GM12878 (cell line): Measurements from ENCODE around the gene MPHOSPH8. TPM values are rescaled to one million over a fixed set of nuclear protein-coding genes. Genes with fewer than 3 reads are reported as not detected.
A peak's percentile ranks its signal among the peaks of the same experiment; 100 is the strongest.

Experiments used
- BMI1 ChIP-seq: fragments of 450-650 bp; IDR thresholded peaks from 2 replicates; pipeline ENCODE4 v1.6.1; 2016; ENCODE audit warnings: mild to moderate bottlenecking, moderate library complexity, borderline replicate concordance
- CBFB ChIP-seq: IDR thresholded peaks from 2 replicates; pipeline ENCODE4 v1.6.1; 2016; ENCODE audit warnings: antibody characterized with exemption, low read depth
- CBX5 ChIP-seq: sonication (generic); IDR thresholded peaks from 2 replicates; pipeline ENCODE4 v1.6.1; 2016; ENCODE audit warnings: low read depth, moderate library complexity, mild to moderate bottlenecking, inconsistent platforms
- EGR1 ChIP-seq, 2 experiments: IDR thresholded peaks; 1 replicate in 1 of 2; 2 replicates in 1 of 2; pipeline ENCODE4 v1.6.1; 2011 to 2012; ENCODE audit warnings: low read depth in 2 of 2, low read length in 2 of 2, borderline replicate concordance in 1 of 2, mild to moderate bottlenecking in 1 of 2, moderate library complexity in 1 of 2
- FOXK2 ChIP-seq: fragments of 450-650 bp; IDR thresholded peaks from 2 replicates; pipeline ENCODE4 v1.6.1; 2017; ENCODE audit warnings: mild to moderate bottlenecking, moderate library complexity
- FOXM1 ChIP-seq: IDR thresholded peaks from 2 replicates; pipeline ENCODE4 v1.6.1; 2012; ENCODE audit warnings: low read depth, mild to moderate bottlenecking, inconsistent platforms, low read length, moderate library complexity
- HCFC1 ChIP-seq: fragments of 150-350 bp; IDR thresholded peaks from 2 replicates; pipeline ENCODE4 v1.6.1; 2014; ENCODE audit warnings: low read length
- LARP7 ChIP-seq: fragments of 450-650 bp; IDR thresholded peaks from 2 replicates; pipeline ENCODE4 v1.6.1; 2017; ENCODE audit warnings: mild to moderate bottlenecking
- MEF2B ChIP-seq: fragments of 450-650 bp; IDR thresholded peaks from 2 replicates; pipeline ENCODE4 v1.6.1; 2018; ENCODE audit warnings: mild to moderate bottlenecking, moderate library complexity; ENCODE audit not compliant: partially characterized antibody, poor library complexity, severe bottlenecking
- MTA3 ChIP-seq: IDR thresholded peaks from 2 replicates; pipeline ENCODE4 v1.6.1; 2012; ENCODE audit warnings: low read length, inconsistent platforms, borderline replicate concordance
- MXI1 ChIP-seq: fragments of 150-350 bp; IDR thresholded peaks from 2 replicates; pipeline ENCODE4 v1.6.1; 2011; ENCODE audit warnings: low read depth, mild to moderate bottlenecking, inconsistent platforms, low read length, improper control_type of control experiment
- MYB ChIP-seq: fragments of 150-350 bp; IDR thresholded peaks from 2 replicates; pipeline ENCODE4 v1.6.1; 2014; ENCODE audit warnings: mild to moderate bottlenecking, low read depth, low read length, borderline replicate concordance
- NFIC ChIP-seq: IDR thresholded peaks from 2 replicates; pipeline ENCODE4 v1.6.1; 2012; ENCODE audit warnings: low read depth, mild to moderate bottlenecking, inconsistent platforms, low read length, moderate library complexity
- NR2C2 ChIP-seq: IDR thresholded peaks from 2 replicates; pipeline ENCODE4 v1.6.1; 2011; ENCODE audit warnings: borderline replicate concordance, low read depth; ENCODE audit not compliant: control insufficient read depth, insufficient read length
- POU2F2 ChIP-seq: IDR thresholded peaks from 3 replicates; pipeline ENCODE4 v1.6.1; 2011; ENCODE audit warnings: low read depth, mild to moderate bottlenecking, low read length, borderline replicate concordance
- RAD21 ChIP-seq: IDR thresholded peaks from 2 replicates; pipeline ENCODE4 v1.6.1; 2011; ENCODE audit warnings: mild to moderate bottlenecking, low read depth, low read length, moderate library complexity; ENCODE audit not compliant: insufficient read depth
- RCOR1 ChIP-seq: conservative IDR thresholded peaks from 2 replicates; pipeline ENCODE4 v1.6.1; 2012; ENCODE audit warnings: low read depth, low read length, improper control_type of control experiment
- RFX5 ChIP-seq: IDR thresholded peaks from 2 replicates; pipeline ENCODE4 v1.6.1; 2011; ENCODE audit warnings: low read depth, low read length, improper control_type of control experiment
- STAT1 ChIP-seq: fragments of 450-650 bp; conservative IDR thresholded peaks from 2 replicates; pipeline ENCODE4 v1.6.1; 2014; ENCODE audit warnings: antibody characterized with exemption, mild to moderate bottlenecking
- TBL1XR1 ChIP-seq: IDR thresholded peaks from 2 replicates; pipeline ENCODE4 v1.6.1; 2012; ENCODE audit warnings: low read depth, low read length, improper control_type of control experiment
- ZNF217 ChIP-seq: fragments of 450-650 bp; IDR thresholded peaks from 2 replicates; pipeline ENCODE4 v1.6.1; 2017; ENCODE audit warnings: antibody characterized with exemption, mild to moderate bottlenecking
- polyA plus RNA-seq, 11 experiments: library from polyadenylated mRNA; depleted of rRNA in 4 of 11; unstranded in 6 of 11; stranded (reverse) in 5 of 11; fragments of >200 nt; fragmentation: Nextera tagmentation in 4 of 11; fragmentation: Illumina TruSeq in 1 of 11; extraction: Ambion mirVana in 4 of 11; extraction: Trizol in 1 of 11; gene quantifications; 1 replicate in 1 of 11; 2 replicates in 10 of 11; pipeline versions ENCODE4 v1.2.1 to v1.2.3, GENCODE V29; 2011 to 2016; ENCODE audit warnings: inconsistent platforms in 2 of 11, missing spikeins in 2 of 11, low read depth in 1 of 11
- total RNA-seq, 4 experiments: library from RNA; depleted of rRNA in 3 of 4; stranded (reverse); fragments of >200 nt in 3 of 4; fragmentation: Illumina TruSeq in 1 of 4; extraction: Trizol in 1 of 4; gene quantifications; 2 replicates each; pipeline versions ENCODE4 v1.2.1 to v1.2.3, GENCODE V29; 2013 to 2021
- TF ChIP-seq, protein P1 (sequence below): IDR thresholded peaks from 2 replicates; pipeline ENCODE4 v1.6.1; 2012; ENCODE audit warnings: improper control_type of control experiment, low read depth, low read length; ENCODE audit not compliant: insufficient replicate concordance
- TF ChIP-seq, protein P2 (sequence below): IDR thresholded peaks from 2 replicates; pipeline ENCODE4 v1.6.1; 2012; ENCODE audit warnings: low read depth, low read length, improper control_type of control experiment

MPHOSPH8 gene
- total and polyA plus RNA-seq, 10 of the 15 experiments (the other 5 are each of a cell fraction or from before 2014, with no cell fraction given): 15.9 to 34.9 (median 26.9) TPM

DNA sequence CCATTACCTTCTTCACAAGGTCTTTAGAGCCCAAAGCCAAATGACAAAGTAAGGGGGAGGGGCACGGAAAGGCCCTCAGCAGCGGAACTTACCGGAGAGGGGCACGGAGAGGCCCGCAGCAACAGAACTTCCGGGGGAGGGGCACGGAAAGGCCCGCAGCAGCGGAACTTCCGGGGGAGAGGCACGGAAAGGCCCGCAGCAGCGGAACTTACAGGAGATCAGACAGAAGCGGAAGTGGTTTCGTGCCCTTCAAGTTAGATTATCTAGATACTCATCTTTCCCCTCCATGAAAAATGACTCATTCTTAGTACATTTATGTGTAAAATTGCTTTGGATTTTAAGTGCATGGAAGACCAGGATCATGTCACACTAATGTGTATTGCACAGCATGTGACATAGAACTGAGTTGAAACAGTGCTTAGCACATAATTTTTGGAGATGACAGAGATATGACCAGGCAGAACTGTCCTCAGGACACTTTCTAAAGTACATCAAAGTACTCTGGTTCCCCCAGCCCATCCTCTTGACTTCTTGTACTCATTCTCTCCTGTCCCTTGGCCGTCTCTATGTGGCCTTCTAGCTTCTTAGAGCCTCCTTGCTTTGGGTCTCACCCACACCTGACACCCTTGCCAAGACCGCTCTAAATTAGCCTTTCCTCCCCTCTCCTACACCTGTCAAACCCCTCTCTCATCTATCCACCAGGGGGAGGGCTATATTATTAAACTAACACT, 46.4 kb upstream of the MPHOSPH8 start (continued):
- TF ChIP-seq CBFB: peak; percentile 71; the same call in 1 of the 2 replicates
- TF ChIP-seq RCOR1: no peak
- no peak for TF ChIP-seq RFX5
- 0 out of 2 replicates have a peak, but pooled peaks have one; percentile 36 for TF ChIP-seq MXI1
- peak; percentile 25; the same call in 1 of the 2 replicates for TF ChIP-seq RAD21
- TF ChIP-seq FOXM1: no peak
- TF ChIP-seq, protein P1, sequence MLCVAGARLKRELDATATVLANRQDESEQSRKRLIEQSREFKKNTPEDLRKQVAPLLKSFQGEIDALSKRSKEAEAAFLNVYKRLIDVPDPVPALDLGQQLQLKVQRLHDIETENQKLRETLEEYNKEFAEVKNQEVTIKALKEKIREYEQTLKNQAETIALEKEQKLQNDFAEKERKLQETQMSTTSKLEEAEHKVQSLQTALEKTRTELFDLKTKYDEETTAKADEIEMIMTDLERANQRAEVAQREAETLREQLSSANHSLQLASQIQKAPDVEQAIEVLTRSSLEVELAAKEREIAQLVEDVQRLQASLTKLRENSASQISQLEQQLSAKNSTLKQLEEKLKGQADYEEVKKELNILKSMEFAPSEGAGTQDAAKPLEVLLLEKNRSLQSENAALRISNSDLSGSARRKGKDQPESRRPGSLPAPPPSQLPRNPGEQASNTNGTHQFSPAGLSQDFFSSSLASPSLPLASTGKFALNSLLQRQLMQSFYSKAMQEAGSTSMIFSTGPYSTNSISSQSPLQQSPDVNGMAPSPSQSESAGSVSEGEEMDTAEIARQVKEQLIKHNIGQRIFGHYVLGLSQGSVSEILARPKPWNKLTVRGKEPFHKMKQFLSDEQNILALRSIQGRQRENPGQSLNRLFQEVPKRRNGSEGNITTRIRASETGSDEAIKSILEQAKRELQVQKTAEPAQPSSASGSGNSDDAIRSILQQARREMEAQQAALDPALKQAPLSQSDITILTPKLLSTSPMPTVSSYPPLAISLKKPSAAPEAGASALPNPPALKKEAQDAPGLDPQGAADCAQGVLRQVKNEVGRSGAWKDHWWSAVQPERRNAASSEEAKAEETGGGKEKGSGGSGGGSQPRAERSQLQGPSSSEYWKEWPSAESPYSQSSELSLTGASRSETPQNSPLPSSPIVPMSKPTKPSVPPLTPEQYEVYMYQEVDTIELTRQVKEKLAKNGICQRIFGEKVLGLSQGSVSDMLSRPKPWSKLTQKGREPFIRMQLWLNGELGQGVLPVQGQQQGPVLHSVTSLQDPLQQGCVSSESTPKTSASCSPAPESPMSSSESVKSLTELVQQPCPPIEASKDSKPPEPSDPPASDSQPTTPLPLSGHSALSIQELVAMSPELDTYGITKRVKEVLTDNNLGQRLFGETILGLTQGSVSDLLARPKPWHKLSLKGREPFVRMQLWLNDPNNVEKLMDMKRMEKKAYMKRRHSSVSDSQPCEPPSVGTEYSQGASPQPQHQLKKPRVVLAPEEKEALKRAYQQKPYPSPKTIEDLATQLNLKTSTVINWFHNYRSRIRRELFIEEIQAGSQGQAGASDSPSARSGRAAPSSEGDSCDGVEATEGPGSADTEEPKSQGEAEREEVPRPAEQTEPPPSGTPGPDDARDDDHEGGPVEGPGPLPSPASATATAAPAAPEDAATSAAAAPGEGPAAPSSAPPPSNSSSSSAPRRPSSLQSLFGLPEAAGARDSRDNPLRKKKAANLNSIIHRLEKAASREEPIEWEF: no peak
- TF ChIP-seq POU2F2: peak; percentile 18; the same call in 1 of the 3 replicates
- no peak for TF ChIP-seq BMI1
- TF ChIP-seq EGR1 (IDR thresholded peaks at IDR 0.05; ENCODE audit: borderline replicate concordance in 1 of 2, low read depth in 2 of 2, low read length in 2 of 2): peak in 1 of 2 experiments; percentile 59; a peak in 1 of 3 replicates
- no peak for TF ChIP-seq MYB
- TF ChIP-seq HCFC1: no peak; the same call in 1 of the 2 replicates
- no peak for TF ChIP-seq FOXK2
- TF ChIP-seq NFIC: peak; percentile 16; the same call in 1 of the 2 replicates
- TF ChIP-seq TBL1XR1: peak; percentile 69; the same call in 1 of the 2 replicates
- TF ChIP-seq MTA3: no peak
- no peak for TF ChIP-seq CBX5
- no peak for TF ChIP-seq STAT1
- 0 out of 2 replicates have a peak, but pooled peaks have one; percentile 31 for TF ChIP-seq LARP7
- TF ChIP-seq MEF2B: no peak
- TF ChIP-seq, protein P2, sequence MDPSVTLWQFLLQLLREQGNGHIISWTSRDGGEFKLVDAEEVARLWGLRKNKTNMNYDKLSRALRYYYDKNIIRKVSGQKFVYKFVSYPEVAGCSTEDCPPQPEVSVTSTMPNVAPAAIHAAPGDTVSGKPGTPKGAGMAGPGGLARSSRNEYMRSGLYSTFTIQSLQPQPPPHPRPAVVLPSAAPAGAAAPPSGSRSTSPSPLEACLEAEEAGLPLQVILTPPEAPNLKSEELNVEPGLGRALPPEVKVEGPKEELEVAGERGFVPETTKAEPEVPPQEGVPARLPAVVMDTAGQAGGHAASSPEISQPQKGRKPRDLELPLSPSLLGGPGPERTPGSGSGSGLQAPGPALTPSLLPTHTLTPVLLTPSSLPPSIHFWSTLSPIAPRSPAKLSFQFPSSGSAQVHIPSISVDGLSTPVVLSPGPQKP: peak; percentile 85
- no peak for TF ChIP-seq NR2C2
- no peak for TF ChIP-seq ZNF217
